GF-D8 (cell line): Measurements from ENCODE around the gene TRIM8.
"Not testable (repeated sequence)": the region's sequence is repeated elsewhere in the genome, so short reads cannot be mapped to it uniquely, and the experiment has no call there.

ENCODE experiments used
- DNase-seq: peaks from one replicate; lab custom pipeline; 2025; lab: John Stamatoyannopoulos, UW

The TRIM8 gene

DNA sequence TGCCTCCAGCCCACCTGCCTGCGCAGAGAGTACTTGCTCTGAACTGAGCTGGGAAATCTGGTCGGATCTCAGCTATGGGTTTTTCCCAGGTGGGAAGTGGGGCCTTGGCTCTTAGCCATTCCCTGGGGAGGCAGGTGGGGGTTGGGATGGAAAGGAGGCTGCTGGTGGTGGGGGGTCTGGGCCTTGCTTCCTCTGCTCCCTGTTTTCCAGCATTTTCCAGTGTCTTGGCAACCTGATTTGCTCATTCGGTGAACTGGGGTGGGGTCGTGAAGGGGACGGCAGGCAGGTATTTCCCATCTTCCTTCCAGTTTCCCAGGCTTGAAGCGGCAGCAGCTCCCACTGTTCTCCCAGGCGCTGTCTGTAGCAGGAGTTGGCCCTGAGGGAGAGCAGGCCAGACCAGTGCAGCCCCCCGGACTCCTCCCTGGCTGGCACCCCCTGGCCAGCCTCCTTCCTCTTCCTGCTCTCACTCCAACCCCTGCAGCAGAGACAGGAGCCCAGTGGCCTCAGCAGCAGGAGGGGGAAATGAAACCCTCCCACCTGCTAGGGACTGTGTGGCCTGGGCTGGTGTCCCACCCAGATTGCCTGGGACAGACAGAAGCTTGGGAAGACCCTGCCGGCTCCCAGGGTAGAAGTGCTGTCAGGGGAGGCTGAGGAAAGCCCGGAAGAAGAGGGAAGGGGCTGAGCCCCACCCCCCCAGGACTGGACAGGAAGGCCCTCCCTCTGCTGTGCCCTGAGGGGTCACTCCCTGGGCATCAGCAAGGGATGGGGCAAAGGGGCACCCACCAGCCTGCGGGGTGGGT, 6.6 kb downstream of the TRIM8 start:
- no peak for DNase-seq

DNA sequence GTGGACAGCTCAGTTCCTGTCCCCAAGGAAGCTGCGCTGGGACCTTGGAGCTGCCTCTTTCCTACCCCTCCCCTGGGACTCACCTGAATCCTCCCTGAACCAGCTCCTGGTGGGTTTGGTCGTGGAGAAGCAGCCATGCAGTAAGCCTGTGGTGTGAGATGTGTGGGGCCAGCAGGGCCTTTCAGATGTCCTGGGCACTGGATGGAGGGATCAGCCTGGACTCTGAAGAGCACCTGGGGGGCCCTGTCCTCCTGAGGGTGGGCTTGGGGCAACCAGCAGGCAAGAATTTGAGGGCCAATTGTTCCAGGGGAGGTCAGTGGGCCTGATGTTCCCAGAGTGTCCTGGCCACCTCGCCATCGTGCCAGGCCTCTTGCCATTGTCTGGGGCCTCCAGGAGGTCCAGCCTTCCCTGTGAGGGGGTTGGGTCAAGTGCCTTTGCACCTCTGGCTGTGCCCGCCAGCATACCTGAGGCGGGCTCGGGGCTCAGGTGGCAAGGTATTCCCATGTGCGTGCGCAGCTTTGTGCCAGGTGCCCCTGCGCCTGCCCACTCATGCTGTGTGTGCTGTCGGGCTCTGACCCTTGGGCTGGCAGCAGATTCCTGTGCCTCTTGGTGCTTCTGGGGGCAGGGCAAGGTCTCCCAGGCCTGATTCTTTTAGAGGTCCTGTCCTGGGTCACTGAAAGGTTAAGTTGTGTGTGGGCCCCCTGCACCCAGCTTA, 7.3 kb downstream of the TRIM8 start:
- no peak for DNase-seq

DNA sequence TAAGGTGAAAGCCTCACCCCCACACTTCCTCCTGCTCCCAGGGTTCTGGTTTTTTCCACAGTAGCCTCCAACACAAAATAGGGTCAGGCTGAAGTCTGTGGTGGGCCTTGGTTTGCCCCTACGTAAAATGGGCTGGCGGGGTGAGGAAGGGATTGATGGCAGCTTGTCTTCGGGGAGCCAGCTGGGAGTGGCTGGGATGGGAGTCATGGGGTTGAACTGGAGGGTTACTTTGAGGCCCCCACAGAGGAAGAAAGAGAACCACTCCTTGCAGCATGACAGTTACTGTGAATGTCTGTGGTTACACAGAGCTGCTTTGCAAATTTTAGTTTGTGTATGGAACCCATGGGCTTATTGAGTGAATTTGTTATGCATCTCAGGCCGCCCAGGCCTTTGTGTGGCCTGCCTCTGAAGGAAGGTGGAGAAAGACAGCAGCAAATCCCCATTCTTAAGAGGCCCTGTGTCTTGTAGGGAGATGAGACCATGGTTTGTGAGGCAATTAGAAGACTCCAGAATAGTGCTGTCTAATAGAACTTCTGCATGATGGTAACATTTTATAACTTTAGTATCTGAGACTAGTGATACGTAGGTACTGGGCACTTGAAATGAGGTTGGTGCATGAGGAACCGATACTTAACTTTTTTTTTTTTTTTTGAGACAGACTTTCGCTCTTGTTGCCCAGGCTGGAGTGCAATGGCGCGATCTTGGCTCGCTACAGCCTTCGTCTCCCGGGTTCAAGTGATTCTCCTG, 8.1 kb downstream of the TRIM8 start:
- DNase-seq = no peak

DNA sequence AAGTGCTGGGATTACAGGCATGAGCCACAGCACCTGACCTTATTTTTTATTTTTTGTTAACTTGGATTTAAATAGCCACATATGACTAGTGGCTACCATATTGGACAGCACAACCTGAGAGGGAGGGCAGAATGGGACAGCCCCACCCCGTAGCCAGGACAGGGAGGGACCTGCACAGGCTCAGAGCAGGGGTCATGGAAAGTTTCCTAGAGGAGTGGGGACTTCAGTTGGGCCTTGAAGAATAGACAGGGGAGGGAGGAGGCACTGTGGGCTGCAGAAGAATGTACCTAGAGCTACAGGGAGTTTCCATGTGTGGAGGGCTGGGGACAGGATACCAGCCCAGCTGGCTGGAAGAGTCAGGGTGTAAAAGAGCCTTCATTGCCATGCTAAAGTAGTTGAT, 8.8 kb downstream of the TRIM8 start:
- no peak for DNase-seq

DNA sequence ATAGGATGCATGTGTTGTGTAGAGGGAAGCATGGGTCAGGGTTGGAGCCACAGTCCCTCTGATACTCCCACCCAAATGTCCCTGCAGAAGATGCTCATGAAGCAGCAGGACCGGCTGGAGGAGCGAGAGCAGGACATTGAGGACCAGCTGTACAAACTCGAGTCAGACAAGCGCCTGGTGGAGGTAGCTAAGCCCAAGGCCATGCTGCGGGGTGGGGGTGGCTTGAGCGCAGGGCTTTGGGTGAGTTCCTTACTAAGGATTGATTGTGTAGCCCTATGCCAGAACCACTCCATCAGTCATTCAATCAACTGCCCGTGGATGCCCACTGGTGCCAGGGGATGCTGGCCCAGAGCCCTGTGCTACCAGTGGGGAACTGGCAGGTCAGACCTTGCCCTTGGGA, 10.3 kb downstream of the TRIM8 start:
- no peak for DNase-seq

DNA sequence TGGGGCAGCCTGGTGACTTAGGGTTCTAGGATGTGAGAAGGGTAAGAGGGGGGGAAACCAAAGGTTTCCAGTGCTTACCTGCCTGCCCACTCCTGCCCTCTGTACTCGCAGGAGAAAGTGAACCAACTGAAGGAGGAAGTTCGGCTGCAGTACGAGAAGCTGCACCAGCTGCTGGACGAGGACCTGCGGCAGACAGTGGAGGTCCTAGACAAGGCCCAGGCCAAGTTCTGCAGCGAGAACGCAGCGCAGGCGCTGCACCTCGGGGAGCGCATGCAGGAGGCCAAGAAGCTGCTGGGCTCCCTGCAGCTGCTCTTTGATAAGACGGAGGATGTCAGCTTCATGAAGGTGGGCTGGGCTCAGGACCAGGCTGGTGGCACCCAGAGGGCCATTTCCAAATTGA, 10.7 kb downstream of the TRIM8 start:
- no peak for DNase-seq

DNA sequence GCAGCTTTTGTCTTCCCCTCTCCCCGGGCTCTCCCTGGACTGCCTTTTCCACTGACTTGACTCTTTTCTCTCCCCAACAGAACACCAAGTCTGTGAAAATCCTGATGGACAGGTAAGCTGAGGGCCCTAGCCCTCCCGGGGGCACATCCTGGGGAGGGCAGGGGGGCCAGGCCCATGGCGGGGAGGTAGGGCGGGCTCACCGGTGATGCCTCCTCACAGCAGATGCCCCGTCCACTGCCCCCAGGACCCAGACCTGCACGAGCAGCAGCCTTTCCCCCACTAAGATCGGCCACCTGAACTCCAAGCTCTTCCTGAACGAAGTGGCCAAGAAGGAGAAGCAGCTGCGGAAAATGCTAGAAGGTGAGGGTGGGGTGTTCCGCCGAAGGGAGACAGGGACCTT, 11.7 kb downstream of the TRIM8 start:
- no peak for DNase-seq

DNA sequence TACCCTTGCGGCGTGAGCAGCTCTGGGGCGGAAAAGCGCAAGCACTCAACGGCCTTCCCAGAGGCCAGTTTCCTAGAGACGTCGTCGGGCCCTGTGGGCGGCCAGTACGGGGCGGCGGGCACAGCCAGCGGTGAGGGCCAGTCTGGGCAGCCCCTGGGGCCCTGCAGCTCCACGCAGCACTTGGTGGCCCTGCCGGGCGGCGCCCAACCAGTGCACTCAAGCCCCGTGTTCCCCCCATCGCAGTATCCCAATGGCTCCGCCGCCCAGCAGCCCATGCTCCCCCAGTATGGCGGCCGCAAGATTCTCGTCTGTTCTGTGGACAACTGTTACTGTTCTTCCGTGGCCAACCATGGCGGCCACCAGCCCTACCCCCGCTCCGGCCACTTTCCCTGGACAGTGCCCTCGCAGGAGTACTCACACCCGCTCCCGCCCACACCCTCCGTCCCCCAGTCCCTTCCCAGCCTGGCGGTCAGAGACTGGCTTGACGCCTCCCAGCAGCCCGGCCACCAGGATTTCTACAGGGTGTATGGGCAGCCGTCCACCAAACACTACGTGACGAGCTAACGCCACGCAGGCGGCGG, 12.6 kb downstream of the TRIM8 start:
- DNase-seq = no peak

DNA sequence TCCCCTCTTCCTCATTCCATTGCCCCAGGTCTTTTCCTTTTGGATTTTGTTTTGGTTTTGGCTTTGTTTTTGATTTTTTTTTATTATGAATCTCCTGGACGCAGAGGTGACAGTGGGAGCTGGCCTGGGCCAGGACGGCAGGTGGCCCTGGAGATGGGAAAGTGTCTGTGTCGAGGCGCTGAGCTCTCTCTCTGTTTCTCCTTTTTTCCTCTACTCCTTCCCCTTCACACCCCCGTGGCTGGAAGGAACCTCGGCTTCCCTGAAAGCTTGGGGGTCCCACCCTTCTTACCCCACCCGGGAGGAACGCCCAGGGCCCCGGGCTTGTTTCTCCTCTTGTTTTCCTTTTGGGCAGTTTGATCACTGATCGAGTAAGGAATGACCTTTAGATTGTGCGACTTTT, 13.2 kb downstream of the TRIM8 start:
- DNase-seq = no peak

DNA sequence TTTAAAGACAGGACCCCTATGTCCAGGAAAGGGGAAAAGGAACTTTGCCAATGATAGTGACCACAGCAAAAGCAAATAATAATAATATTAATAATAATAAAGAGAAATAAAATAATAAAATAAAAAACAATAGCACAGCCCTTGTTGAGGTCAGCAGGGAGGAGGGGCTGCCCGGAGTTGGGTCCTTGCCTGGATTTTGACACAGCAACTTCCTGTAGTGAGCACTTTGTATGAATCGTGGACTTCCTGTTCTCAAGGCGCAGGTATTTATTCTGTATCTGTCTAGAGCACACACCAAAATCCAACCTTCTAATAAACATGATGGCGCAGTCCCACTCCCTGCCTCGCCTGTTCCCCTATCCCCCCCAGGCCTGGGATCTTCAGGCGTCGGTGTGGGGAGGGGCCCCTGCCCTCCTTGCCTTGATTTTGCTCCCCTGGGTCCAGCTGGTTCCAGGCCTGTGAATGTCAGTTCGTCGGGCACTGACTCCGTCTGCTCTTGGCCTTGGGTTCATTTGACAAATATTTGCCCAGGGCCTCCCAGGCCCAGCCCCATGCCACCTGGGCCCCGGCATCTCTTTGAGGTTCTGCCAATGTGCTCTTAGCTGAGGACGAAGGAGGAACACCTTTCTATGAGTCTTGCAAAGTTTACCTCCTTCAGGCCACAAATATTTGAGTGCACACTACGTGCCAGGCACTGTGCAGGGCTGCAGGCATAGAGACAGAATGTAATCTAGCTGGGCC, 13.9 kb downstream of the TRIM8 start:
- DNase-seq = no peak

DNA sequence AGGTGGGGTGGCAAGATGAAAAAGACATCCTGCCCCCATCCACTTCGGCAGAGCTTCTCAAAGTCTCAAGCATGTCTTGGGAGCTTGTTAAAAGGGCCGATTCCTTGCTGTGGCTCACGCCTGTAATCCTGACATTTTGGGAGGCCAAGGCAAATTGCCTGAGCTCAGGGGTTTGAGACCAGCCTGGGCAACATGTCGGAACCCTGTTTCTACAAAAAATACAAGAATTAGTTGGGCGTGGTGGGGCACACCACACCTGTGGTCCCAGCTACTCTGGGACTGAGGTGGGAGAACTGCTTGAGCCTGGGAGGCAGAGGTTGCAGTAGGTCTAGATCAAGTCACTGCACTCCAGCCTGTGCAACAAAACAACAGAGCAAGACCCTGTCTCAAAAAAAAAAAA, 14.5 kb downstream of the TRIM8 start:
- no peak for DNase-seq

DNA sequence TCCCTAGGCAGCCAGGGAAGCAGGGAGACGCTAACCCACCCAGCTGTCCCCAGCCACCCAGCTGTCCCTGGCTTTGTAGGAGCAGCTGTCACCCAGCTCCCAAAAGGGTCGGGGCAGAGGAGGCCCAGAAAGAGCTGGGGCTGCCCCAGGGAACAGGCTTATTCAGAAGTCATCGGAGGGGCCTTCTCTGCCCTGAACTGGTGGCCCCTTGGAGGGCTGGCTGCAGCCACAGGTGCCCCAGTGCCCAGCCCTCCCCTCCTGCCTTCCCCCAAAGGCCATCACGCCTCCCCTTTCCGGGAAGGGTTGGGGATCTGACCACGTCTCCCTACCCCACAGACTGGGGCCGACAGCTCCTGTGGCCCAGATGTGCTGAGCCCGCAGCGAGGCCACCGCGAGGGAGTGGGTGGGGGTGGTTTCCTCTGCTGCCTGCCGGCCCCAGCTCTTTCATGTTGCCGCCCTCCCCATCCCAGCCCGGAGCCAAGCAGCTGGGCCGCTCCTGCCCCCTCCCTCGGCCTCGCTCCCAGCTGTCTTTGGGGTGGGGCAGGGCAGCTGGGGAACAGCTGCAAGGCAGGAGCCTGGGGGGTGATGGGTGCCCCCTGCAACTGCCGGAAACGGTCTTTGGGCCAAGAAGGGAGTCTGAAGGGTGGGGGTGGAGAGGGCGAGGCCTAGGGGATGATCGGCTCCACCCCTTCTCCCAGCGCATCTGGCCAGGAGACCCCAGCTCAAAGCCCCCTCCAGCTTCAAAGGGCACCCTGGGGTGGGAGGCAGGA, 16.8 kb downstream of the TRIM8 start:
- peak; percentile 52 for DNase-seq

DNA sequence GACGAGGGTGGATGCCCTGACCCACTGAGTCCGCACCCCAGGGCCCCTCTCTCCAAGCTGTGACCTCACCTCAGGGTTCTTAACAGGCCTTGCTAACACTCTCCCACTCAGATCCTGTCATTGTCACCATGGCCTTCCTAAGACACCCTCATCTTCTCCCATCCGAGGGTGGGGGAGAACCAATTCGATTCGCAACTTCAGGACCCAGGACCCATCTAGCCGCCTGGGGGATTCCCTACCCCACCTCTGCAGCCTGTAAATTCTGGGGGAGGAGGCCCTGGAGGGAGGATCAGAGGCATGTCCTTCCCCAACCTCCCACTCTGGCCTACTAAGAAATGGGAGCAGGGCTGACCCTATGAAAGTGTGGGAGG, 17.4 kb downstream of the TRIM8 start:
- DNase-seq = no peak

DNA sequence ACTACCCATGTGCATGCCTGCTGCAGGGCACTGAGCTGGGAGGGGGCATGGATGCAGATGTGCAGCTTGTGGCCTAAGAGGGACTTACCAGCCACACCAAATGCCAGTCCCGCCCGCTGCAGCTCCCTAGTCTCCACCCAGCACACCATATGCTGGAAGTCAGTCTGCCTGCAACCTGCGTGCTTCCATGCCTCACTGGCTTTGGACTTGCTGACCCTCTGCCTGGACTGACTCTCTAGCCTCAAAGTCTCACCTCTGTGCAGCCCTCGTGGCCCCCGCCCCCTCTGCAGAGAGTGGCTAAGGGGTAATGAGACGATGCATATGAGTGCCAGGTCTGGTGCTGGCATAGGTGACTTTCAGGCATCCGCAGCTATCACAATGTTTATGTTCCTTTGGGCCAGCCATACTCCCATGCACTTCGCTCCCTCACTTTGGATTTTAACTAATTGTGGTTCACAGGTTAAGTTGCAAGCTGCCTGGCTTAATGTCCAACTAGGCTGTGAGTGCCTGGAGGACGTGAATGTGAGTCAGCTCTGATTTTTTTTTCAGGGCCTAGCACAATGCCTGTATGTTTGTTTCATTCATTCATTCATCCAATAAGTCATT, 21.7 kb downstream of the TRIM8 start:
- no peak for DNase-seq

DNA sequence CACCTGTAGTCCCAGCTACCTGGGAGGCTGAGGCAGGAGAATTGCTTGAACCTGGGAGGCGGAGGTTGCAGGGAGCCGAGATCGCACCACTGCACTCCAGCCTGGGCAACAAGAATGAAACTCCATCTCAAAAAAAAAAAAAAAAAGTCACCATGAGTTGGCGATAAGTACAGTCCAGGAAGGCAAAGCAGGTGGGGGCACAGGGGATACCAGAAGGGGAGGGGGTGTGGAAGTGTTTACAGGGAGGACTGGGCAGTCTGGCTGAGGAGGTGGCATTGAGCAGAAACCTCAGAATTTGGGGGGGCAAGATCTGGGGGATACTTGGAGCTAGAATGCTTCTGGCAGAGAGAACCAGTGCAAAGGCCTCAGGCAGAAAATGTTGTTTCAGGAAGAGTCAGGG, 23.1 kb downstream of the TRIM8 start:
- DNase-seq = not testable (repeated sequence)

DNA sequence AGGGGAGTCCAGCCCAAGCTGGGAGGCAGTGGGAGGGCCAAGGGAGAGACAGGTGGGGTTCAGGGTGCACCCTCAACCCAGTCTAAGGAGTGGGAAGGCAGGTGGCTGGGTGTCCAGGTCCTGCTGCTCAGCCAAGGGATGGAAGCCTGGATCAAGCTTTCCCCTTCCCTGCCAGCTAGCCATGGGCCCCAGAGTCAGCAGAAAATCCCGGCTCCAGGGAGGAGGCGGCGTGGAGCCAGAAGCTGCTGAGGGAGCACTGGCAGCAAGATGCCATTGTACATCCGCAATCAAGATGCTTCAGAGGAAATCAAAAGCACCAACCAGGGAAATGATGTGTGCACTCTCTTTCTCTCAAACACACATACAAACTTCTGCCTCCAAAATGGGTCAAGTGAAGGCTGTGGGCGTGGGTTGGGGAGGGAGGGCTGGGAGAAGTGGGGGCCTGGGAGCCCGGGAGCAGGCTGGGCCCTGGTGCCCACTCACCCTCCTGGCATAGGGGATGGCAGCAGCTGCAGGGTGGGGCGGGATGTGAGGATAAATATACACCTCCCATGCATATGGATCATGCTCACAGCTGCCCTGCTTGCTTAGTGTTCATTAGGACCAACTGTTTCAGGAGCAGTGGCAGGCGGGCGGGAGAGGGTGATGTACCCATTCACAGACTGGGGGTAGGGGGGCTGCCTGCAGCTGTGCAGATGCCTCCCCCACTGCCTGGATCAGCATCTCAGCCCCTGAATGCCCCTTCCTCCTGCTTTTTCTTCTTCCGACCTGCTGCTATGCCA, 24.2 kb downstream of the TRIM8 start:
- DNase-seq = no peak

DNA sequence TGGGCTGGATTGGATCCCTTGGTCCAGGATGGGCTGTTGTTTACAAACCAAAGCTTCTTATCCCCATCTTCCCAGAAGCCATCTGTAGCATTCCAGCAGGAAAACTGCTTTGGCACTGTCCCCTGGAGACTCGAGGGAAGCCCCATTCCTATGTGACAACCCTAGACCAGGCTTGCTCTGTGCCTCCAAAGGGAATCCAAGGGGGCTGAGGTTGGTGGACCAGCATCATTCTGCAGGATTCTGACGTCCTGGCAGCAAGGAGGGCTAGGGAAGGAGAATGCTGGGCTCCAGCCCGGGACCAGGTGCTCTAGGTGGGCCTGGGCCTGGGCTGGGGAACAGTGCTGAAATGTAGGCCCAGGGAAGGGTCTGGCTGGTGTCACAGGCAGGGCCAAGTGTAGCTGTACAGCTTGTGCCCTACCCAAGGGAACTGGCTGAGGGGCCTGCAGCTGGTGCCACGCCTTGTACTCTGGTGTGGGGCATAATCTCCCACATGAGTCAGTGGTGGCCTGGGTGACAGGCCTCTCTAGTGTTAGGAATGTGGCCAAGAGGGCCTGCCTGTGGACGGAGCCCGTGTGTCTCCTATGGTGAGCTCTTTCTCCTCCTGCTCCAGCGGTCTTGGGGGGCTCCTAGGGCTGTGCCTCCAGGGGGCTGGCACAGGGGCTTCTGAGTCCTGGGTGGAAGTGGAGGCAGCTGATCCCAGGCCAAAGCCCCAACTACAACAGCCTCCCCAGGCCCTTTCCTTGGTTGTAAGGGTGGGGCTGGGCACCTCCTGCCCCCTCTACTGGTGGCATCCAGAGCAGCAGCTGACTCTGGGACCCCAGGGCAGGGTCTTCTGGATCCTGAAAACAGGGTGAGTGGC, 25.2 kb downstream of the TRIM8 start:
- no peak for DNase-seq

DNA sequence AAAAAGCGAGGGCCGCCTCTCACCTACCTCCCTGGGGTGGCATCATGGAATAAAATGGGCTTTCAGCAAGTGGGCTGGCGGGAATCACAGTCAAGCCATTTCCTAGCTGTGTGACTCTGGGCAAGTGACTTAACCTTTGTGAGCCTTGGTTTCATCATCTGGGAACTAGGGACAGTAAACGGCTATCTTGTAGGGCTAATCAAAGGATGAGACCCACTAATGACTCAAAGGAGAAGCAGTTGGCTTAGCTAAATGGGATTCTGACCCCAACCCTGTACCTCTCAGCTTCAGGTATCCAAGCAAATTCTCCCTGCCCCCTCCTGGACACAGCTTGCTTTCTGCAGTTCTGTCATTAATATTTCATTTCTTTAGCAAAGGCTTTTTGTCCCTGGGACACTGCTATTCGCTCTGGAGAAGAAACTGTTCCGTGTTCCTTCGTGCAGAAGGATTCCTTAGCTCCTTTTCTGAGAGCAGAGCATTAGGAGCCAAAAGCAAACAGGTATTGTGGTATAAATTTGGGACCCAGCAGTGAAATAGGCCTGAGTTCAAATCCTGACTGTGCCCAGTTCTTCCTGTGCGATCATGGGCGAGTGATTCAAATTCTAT, 25.9 kb downstream of the TRIM8 start:
- DNase-seq = no peak
